Thyroid gland (tissue), 4 donors: ENCODE measurements around the gene CAMKK1.

Experiments used
- POLR2A ChIP-seq, 2 donors: fragments of 450-650 bp; IDR thresholded peaks; one replicate each; pipeline ENCODE4 v1.6.1; 2017; ENCODE audit warnings: antibody characterized with exemption in 2 of 2, mild to moderate bottlenecking in 2 of 2, moderate library complexity in 1 of 2
- TF ChIP-seq, protein P1 (sequence below), 6 experiments: fragments of 200-600 bp in 3 of 6; fragments of 450-650 bp in 3 of 6; sonication (generic) in 3 of 6; IDR thresholded peaks; one replicate each; pipeline ENCODE4 v1.5.1; 2016 to 2019; ENCODE audit warnings: antibody characterized with exemption in 6 of 6, mild to moderate bottlenecking in 2 of 6, inconsistent platforms in 1 of 6, moderate library complexity in 1 of 6

DNA sequence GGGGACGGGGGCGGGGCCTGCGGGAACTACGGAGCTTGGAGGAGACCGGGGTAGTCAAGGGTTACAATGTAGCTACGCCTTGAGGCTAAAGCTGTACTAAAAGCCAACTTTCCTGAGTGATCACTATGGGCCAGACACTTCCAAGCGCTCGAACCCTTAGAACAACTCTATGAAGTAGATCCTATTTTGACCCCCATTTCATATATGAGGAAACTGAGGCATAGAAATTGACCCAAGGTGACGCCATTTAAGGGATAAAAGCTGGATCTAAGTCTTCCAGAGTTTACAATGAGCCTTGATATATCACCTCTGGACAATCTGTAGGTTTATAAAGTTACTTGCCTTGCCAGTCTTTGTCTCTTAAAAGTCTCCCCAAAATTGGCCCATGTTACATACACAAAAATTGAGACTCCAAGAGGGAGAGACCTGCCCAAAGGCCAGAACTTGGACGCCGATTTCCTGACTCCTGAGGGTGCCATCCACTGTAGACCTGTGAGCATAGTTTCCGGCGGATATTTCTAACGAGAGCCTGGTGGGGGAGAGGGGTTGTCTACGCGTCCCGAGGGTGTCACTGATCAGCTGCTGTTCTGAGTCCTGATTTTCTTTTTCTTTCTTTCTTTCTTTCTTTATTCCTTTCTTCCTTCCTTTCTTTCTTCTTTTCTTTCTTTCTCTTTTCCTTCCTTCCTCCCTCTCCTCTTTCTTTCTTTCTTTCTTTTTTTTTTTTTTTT is 46.3 kb downstream of the CAMKK1 start:
- TF ChIP-seq, protein P1, sequence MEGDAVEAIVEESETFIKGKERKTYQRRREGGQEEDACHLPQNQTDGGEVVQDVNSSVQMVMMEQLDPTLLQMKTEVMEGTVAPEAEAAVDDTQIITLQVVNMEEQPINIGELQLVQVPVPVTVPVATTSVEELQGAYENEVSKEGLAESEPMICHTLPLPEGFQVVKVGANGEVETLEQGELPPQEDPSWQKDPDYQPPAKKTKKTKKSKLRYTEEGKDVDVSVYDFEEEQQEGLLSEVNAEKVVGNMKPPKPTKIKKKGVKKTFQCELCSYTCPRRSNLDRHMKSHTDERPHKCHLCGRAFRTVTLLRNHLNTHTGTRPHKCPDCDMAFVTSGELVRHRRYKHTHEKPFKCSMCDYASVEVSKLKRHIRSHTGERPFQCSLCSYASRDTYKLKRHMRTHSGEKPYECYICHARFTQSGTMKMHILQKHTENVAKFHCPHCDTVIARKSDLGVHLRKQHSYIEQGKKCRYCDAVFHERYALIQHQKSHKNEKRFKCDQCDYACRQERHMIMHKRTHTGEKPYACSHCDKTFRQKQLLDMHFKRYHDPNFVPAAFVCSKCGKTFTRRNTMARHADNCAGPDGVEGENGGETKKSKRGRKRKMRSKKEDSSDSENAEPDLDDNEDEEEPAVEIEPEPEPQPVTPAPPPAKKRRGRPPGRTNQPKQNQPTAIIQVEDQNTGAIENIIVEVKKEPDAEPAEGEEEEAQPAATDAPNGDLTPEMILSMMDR (IDR thresholded peaks at IDR 0.05): no peak
- no peak for TF ChIP-seq POLR2A (IDR thresholded peaks at IDR 0.05)
